ENCODE measurements around the gene PDE6B.
A peak's percentile ranks its signal among the peaks of the same experiment; 100 is the strongest.
"Not testable (repeated sequence)": the region's sequence is repeated elsewhere in the genome, so short reads cannot be mapped to it uniquely, and the experiment has no call there.

Gene PDE6B

DNA sequence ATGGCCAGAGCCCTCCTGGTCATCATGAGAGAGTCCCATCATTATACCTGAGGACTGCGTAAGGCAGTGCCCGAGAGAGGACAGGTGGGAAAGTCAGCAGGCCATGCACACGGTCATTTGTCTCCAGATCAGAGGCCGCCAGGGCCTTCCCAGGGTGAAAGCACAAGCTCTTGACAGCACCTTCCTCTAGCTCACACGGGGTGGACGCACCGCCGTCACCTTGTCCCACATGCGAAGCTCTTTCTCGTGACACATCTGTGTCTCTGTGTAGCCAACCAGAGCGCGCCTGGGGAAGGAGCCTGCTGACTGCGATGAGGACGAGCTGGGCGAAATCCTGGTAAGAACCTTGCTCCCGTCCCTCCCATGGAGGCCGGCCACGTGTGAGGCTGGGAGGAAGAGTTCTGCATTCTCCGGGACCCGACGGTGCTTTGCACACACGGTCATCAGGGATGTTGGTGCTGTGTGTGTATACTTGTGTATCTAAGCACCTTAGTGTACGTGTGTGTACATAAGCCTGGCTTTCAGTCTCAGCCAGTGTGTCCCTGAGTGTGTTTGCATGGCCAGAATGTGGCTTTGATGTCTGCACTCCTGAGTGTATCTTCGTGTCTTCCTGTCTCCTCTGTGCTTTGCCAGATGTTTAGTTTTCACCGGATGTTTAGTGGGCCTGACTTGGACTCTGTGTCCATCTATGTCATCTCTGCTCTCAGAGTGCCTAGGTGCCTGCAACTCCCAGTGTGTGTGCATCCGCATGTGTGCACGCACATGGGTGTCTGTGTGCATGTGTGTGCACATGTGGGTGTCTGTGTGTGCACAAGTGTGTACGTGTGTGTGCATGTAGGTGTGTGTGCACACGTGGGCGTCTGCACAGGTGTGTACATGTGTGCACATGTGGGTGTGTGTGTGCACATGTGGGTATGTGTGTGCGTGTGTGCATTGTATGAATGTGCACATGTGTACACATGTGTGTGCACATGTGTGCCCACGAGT lies 33.6 kb downstream of the PDE6B start:
- DNase-seq, result no peak

DNA sequence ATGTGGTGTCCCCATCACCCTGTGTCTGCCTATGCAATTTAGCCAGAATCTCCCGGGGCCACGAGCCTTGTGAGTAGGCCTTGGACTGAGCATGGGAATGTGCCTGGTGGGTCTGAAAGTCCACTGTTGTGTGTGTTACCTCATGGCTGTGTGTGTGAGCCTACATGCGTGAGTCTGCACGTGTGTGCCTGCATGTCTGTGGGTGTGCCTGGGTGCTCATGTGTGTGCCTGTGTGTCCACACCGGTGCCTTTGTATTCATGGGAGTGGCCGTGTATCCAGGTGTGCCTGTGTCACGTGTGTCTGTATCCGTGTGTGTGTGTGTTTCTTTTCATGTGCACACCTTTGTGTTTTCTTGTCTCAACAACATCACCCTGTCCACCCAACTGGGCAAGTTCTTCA lies 34.5 kb downstream of the PDE6B start:
- DNase-seq, result no peak

DNA sequence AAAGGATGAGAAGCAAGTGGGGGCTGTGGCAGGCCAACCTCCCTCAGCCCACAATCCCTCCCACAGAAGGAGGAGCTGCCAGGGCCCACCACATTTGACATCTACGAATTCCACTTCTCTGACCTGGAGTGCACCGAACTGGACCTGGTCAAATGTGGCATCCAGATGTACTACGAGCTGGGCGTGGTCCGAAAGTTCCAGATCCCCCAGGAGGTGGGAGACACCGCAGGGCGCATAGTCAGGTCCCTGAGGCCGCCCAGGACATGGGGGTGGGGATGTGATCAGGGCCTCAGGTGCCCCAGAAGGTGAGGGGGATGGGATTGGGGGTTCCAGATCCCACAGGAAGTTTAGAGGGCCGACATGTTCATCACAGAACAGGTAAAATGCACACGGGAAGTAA lies 35.0 kb downstream of the PDE6B start:
- no peak for DNase-seq

DNA sequence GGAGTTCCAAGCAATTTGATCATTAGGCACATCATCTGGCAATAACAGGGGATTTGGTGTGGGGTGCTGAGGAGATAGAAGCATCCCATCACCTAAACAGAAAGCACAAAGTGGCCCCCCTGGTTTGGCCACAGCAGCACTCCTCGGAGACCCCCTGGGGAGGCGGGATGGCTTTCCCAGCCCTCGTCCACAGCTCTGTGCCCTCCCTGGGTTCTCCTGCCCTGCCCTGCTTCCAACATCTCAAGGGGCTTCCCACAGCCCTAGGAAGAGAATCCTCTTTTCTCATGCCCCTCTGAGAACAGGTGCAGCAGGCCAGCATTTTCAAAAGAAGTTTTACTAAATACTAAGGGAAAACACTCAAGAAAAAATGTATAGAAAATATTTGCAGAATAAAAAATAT lies 35.9 kb downstream of the PDE6B start:
- DNase-seq, result no peak

GRCh38 chr4:661881-662761 lies 36.7 kb downstream of the PDE6B start:
- DNase-seq, result no peak

- DNase-seq, result no peak
Observed at GRCh38 chr4:663046-663437, 37.7 kb downstream of the PDE6B start.

GRCh38 chr4:663438-664428 lies 38.4 kb downstream of the PDE6B start:
- peak; percentile 56 for DNase-seq

GRCh38 chr4:664713-665231 lies 39.4 kb downstream of the PDE6B start:
- DNase-seq, result no peak

- no peak for DNase-seq
Observed at GRCh38 chr4:665381-665750, 40.0 kb downstream of the PDE6B start.

DNA sequence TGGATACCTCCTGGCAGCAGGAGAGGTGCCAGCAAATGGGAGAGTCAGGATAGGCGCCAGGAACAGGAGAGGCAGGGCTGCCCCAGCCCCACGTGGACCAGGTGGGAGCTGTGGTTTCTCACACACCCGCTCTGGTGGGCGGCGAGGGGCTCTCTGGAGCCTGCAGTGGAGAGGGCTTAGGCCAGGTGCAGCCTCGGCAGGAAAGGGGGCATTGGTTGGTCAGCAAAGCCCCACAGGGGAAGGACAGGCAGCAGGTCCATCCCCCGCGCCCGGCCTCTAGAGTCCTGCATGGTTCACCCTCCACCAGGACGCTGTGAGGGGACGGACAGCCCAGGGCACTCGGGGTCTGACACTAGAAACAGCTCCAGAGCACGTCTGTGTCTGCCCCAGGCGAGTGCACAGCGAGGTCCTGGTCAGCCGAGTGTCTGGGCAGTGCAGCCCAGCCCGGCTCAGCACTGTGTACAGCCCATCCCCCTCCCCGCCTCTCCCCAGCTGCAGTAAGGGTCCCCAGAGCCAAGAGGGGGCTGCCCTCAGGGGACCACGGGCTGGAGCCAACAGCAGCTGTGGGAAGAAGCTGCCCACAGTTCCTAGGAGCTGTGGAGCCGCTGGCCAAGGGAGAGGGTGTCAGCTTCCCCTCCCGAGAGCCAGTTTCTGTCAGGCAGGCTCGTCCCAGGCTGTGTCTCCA lies 40.5 kb downstream of the PDE6B start:
- no peak for DNase-seq

DNA sequence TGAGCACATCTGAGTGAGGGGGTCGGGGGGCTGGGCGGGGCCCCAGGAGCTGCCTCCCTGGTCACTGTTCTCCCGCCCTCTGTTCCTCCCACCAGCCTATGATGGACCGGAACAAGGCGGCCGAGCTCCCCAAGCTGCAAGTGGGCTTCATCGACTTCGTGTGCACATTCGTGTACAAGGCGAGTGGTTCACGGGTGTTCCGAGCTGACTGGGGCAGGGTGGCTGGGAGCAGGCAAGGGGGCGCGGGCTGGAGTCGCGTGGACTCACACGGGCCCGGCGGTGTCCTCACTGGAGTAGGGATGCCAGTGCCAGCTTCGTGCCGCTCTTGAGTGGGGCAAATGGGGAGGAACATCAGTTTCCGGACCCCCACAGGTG lies 41.0 kb downstream of the PDE6B start:
- DNase-seq, result no peak

DNA sequence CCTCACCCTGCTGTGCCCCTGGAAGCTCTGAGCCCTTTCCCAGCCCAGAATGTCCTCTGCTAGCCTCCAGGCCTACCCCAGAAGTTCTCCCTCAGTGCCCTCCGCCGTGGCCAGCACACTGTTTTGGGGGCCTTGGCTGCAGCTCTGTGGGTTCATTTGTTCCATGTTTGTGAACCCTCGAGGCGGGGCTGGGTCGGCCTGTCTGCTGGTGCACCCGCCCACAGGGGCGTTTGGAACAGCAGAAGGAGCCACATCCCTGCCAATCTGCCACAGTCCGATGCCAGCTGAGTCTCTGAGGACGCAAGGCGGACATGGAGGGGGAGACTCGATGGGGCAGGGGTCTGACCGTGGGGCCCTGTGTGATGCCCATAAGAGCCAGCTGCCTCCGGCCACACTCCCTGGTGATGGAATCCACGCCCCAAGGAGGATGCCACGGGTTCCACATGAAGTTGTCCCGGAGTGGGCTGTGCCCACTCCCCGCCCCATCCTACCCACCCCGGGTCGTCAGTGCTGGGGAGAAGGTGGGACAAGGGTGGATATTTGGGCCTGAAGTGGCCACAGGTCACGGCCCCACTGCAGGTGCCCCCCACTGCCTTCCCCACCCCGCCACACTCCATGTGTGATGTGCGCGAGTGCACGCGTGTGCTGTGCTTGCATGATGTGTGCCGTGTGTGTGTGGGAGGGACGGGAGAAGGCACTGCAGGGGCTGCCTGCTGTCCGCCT lies 41.6 kb downstream of the PDE6B start:
- DNase-seq, result no peak

GRCh38 chr4:667545-667925 lies 42.2 kb downstream of the PDE6B start:
- DNase-seq, result no peak

DNA sequence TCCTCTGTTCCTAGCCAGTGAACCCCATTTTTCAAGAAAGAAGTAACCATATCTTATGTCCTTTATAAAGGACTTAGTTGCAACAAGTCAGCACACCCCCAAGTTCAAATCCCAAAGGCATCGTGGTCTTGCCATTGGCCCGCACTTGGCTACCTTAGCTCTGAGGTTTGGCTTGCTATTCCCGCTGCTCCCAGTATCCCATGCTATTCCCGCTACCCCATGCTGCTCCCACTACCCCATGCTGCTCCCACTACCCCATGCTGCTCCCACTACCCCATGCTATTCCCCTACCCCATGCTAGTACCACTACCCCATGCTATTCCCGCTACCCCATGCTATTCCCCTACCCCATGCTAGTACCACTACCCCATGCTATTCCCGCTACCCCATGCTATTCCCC lies 42.8 kb downstream of the PDE6B start:
- not testable (repeated sequence) for DNase-seq

DNA sequence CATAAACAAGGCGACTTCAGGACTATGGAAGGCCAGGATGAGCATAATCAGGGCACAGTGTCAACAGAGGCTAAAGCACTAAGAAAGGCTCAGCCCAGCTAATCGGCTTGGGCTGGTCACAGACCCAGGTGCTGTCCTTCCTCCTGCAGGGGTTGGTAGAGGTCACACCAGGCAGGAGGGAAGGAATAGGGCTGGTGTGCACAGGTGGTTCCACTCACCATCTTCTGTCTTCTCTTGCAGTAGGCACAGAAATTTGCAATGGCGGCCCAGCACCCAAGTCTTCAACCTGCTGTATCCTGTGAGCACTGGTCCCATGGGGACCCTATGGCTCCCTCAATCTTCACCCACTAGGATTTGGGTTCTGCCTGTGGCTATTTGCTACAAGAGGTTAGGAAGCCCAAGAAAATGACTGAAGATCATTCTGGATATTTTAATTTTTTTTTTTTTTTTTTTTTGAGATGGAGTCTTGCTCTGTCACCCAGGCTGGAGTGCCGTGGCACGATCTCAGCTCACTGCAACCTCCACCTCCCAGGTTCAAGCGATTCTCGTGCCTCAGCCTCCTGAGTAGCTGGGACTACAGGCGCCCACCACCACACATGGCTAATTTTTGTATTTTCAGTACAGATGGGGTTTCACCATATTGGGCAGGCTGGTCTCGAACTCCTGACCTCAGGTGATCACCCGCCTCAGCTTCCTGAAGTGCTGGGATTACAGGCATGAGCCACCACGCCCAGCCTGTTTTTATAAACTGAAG lies 44.6 kb downstream of the PDE6B start:
- not testable (repeated sequence) for DNase-seq

DNA sequence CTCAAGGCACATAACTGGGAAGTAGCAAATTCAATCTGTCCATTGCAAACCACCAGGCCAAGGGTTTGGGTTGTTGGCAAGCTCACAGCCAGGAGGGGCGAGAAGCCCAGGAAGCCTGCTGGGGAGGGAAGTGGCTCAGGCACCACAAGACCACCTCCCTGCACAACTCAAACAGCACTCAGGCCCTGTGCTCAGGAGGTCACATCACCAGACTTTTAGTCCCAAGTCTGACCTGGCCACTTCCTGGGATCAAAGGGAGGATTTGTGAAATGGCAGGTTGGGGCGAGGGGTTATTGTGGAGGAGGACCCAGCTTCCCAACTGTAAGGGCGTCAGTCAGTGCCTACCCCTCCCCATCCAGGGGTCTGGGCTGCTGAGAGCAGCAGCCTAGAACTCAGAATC lies 46.4 kb downstream of the PDE6B start:
- no peak for DNase-seq

GRCh38 chr4:673349-674091 lies 48.1 kb downstream of the PDE6B start:
- no peak for DNase-seq

GRCh38 chr4:674172-675035 lies 49.0 kb downstream of the PDE6B start, which contains the start of the genes ATP5ME and MYL5:
Gene ATP5ME (minus strand): TSS chr4:674276. CDS start chr4:674247, 29 bp downstream.
Gene MYL5 (plus strand): TSS chr4:674542. CDS start chr4:678027, 3,485 bp downstream.
- DNase-seq, result peak; percentile 99
